Measurements from ENCODE around the gene TIMP3. TPM values are rescaled to one million over a fixed set of nuclear protein-coding genes. Genes with fewer than 3 reads are reported as not detected.

Gene TIMP3
- total RNA-seq, 1 donor, result 924 TPM

- TF ChIP-seq, protein P1, sequence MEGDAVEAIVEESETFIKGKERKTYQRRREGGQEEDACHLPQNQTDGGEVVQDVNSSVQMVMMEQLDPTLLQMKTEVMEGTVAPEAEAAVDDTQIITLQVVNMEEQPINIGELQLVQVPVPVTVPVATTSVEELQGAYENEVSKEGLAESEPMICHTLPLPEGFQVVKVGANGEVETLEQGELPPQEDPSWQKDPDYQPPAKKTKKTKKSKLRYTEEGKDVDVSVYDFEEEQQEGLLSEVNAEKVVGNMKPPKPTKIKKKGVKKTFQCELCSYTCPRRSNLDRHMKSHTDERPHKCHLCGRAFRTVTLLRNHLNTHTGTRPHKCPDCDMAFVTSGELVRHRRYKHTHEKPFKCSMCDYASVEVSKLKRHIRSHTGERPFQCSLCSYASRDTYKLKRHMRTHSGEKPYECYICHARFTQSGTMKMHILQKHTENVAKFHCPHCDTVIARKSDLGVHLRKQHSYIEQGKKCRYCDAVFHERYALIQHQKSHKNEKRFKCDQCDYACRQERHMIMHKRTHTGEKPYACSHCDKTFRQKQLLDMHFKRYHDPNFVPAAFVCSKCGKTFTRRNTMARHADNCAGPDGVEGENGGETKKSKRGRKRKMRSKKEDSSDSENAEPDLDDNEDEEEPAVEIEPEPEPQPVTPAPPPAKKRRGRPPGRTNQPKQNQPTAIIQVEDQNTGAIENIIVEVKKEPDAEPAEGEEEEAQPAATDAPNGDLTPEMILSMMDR (IDR thresholded peaks at IDR 0.05; ENCODE audit: insufficient read depth, low read depth, low read length), result no peak
- DNase-seq (ENCODE audit: low read depth), result peak; percentile 76
- no peak overlapping the region for H3K4me3 ChIP-seq (ENCODE audit: low read depth, low read length)
Observed at GRCh38 chr22:32850591-32851517, 49.3 kb downstream of the TIMP3 start.

GRCh38 chr22:32852395-32853251 is 51.1 kb downstream of the TIMP3 start:
- no peak overlapping the region for H3K4me3 ChIP-seq (ENCODE audit: low read depth, low read length)
- TF ChIP-seq, protein P1 (IDR thresholded peaks at IDR 0.05; ENCODE audit: insufficient read depth, low read depth, low read length), result no peak
- peak; percentile 59 for DNase-seq (ENCODE audit: low read depth)

DNA sequence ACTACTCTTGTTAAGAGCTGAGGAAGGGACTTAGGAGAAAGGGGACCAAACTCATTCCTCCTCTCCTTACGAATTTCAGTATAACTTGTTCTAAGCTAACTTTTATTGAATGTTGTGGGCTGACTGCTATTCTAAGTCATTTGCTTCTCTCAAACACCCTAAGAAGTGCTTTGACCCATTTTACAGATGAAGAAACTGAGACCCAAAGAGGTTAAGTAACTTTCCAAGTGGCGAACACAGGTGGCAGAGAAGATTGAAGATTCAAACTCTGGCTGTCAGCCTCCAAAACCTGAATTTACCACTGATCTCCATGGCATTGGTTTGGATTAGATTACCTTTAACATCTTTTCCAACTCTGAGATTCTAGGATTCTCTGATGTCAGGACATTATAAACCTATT is 52.2 kb downstream of the TIMP3 start:
- TF ChIP-seq, protein P1 (IDR thresholded peaks at IDR 0.05; ENCODE audit: insufficient read depth, low read depth, low read length), result no peak
- peak; percentile 28 for DNase-seq (ENCODE audit: low read depth)
- no peak overlapping the region for H3K4me3 ChIP-seq (ENCODE audit: low read depth, low read length)

- TF ChIP-seq, protein P1 (IDR thresholded peaks at IDR 0.05; ENCODE audit: insufficient read depth, low read depth, low read length), result no peak
- H3K4me3 ChIP-seq (ENCODE audit: low read depth, low read length), result no peak overlapping the region
- DNase-seq (ENCODE audit: low read depth), result peak; percentile 28
Observed at GRCh38 chr22:32854351-32854804, 52.9 kb downstream of the TIMP3 start.

DNA sequence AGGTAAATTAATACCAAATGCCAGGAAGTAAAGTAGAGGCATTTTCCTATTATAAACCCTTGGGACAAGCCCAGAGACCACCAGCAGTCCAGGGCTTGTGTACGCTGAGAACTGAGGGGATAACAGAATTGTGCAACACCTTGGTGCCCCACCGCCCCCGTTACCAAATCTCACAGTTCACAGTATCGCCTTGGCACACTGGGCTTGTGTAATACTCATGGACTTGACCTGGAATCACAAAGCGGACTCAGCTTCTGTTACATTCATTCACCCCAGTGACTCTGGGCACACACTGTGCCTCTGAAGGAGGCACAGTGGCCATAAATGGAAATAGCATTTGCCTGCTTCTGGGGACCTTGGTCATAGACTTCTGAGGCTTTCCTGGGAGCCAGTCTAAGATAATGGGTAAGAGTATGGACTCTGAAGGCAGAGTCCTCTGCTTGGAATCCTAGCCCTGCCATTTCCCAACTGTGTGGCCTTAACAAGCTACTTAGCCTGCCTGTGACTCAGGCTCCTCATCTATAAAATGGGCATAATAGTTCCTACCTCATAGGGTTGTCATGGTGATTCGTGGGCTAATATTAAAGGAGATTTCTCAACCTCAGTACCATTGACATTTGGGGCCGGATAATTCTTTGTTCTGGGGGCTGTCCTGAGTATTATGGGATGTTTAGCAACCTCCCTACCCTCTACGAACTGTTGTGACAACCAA is 53.7 kb downstream of the TIMP3 start:
- no peak overlapping the region for H3K4me3 ChIP-seq (ENCODE audit: low read depth, low read length)
- TF ChIP-seq, protein P1 (IDR thresholded peaks at IDR 0.05; ENCODE audit: insufficient read depth, low read depth, low read length), result no peak
- peak; percentile 32 for DNase-seq (ENCODE audit: low read depth)

- DNase-seq (ENCODE audit: low read depth), result peak; percentile 33
- H3K4me3 ChIP-seq (ENCODE audit: low read depth, low read length), result no peak overlapping the region
- TF ChIP-seq, protein P1 (IDR thresholded peaks at IDR 0.05; ENCODE audit: insufficient read depth, low read depth, low read length), result no peak
Observed at GRCh38 chr22:32858121-32858703, 56.7 kb downstream of the TIMP3 start.

Data from fibroblast of villous mesenchyme (primary cell).